GM06990 (cell line): ENCODE results near the gene NOVA1.
"Not testable (repeated sequence)": the region's sequence is repeated elsewhere in the genome, so short reads cannot be mapped to it uniquely, and the experiment has no call there.

Experiments used
- DNase-seq: peaks from one replicate; pipeline ENCODE4 v3.0.0-alpha.2; 2011; ENCODE audit not compliant: insufficient read length; ENCODE audit errors: extremely low read depth
- H3K27me3 ChIP-seq: replicated peaks from 2 replicates; pipeline ENCODE4 v1.6.0; 2011; ENCODE audit warnings: low read length; ENCODE audit not compliant: control insufficient read depth, insufficient read depth
- H3K36me3 ChIP-seq: 2 replicates; pipeline ENCODE4 v1.5.1; 2011; ENCODE audit warnings: low read length; ENCODE audit not compliant: control insufficient read depth, insufficient read depth
- H3K4me3 ChIP-seq: replicated peaks from 2 replicates; pipeline ENCODE4 v1.5.1; 2011; ENCODE audit warnings: low read depth, mild to moderate bottlenecking, control low read depth, low read length
- TF ChIP-seq, protein P1 (sequence below): IDR thresholded peaks from 2 replicates; pipeline ENCODE4 v1.5.1; 2011; ENCODE audit warnings: low read length, control low read depth, mild to moderate bottlenecking, inconsistent platforms; ENCODE audit not compliant: insufficient read depth, poor library complexity, severe bottlenecking

The NOVA1 gene, protein sequence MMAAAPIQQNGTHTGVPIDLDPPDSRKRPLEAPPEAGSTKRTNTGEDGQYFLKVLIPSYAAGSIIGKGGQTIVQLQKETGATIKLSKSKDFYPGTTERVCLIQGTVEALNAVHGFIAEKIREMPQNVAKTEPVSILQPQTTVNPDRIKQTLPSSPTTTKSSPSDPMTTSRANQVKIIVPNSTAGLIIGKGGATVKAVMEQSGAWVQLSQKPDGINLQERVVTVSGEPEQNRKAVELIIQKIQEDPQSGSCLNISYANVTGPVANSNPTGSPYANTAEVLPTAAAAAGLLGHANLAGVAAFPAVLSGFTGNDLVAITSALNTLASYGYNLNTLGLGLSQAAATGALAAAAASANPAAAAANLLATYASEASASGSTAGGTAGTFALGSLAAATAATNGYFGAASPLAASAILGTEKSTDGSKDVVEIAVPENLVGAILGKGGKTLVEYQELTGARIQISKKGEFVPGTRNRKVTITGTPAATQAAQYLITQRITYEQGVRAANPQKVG

GRCh38 chr14:26597589-26598080 lies at the start of gene NOVA1:
Gene NOVA1, minus strand, starts transcription at chr14:26598033. Its CDS starts 597 bp downstream, at chr14:26597436.
- no peak for DNase-seq
- Histone ChIP-seq H3K36me3 (no peaks in the 10 kb centered on the region), H3K27me3 (no peaks in the 10 kb centered on the region), H3K4me3 (no peak within 1 kb of the TSS)
- TF ChIP-seq, protein P1, sequence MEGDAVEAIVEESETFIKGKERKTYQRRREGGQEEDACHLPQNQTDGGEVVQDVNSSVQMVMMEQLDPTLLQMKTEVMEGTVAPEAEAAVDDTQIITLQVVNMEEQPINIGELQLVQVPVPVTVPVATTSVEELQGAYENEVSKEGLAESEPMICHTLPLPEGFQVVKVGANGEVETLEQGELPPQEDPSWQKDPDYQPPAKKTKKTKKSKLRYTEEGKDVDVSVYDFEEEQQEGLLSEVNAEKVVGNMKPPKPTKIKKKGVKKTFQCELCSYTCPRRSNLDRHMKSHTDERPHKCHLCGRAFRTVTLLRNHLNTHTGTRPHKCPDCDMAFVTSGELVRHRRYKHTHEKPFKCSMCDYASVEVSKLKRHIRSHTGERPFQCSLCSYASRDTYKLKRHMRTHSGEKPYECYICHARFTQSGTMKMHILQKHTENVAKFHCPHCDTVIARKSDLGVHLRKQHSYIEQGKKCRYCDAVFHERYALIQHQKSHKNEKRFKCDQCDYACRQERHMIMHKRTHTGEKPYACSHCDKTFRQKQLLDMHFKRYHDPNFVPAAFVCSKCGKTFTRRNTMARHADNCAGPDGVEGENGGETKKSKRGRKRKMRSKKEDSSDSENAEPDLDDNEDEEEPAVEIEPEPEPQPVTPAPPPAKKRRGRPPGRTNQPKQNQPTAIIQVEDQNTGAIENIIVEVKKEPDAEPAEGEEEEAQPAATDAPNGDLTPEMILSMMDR, result no peak

- not testable (repeated sequence) for H3K36me3 ChIP-seq, DNase-seq, H3K4me3 ChIP-seq, H3K27me3 ChIP-seq
Observed at GRCh38 chr14:26645057-26645456, 47.2 kb upstream of the NOVA1 start.

DNA sequence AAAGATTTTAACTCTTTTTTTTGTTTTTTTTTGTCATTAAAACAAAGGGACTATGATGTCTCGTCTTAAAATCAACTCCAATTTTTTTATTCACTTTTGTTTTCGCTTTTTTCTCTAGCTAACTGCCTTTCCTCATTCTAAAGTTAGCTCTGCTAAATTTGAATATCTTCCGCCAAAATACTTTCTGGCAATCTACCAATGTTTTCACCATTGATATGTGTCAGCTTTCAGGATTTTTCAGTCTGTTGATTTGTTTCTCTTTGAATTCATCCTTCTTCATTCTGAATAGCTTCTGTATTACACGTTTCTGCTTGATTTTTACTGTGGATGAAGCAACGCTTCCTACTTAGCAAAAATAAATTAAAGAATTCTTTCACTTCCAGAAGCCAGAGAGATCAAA lies 38.7 kb upstream of the NOVA1 start:
- Histone ChIP-seq H3K4me3 (no peak overlapping the region), H3K27me3 (no peaks in the 10 kb centered on the region), H3K36me3 (no peaks in the 10 kb centered on the region)
- TF ChIP-seq, protein P1, result no peak
- DNase-seq, result no peak

- H3K36me3 ChIP-seq, DNase-seq, H3K27me3 ChIP-seq, H3K4me3 ChIP-seq: not testable (repeated sequence)
Observed at GRCh38 chr14:26634946-26635345, 37.1 kb upstream of the NOVA1 start.

DNA sequence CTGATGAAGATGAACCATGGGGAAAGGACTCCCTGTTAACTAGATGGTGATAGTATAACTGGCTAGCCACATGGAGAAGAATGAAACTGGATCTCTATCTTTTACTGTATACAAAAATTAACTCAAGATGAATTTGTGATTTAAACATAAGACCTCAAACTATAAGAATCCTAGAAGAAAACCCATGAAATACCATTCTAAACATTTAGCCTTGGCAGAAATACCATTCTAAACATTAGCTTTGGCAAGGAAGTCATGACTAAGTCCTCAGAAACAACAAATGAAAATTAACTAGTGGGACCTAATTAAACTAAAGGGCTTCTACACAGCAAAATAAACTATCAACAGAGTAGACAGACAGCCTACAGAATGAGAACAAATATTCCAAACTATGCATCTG lies 28.4 kb upstream of the NOVA1 start:
- TF ChIP-seq, protein P1, result no peak
- no peaks in the 10 kb centered on the region for H3K36me3 ChIP-seq
- DNase-seq, result no peak
- H3K4me3 ChIP-seq, result no peak overlapping the region
- no peaks in the 10 kb centered on the region for H3K27me3 ChIP-seq

DNA sequence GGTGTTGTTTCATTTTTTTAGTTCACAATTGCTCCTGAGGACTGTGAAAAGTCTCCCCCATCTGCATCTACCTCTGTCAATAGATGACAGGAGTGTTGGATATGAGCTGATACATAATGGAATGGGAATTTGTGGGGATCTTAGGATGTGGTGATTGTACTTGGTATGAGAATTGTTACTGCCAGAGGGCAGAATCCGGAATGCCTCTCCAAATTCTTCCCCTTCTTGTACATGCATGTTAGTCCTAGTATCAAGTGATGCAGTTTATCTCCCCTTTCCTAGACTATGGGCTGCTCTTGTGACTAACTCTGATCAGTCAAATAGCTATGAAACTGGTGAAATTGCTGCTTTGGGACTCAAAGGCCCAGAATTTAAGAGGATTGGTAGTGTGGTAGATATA lies 24.8 kb upstream of the NOVA1 start:
- no peaks in the 10 kb centered on the region for H3K27me3 ChIP-seq
- no peak for DNase-seq
- no peaks in the 10 kb centered on the region for H3K36me3 ChIP-seq
- H3K4me3 ChIP-seq, result no peak overlapping the region
- TF ChIP-seq, protein P1, result no peak
